ENCODE results near the gene C3. TPM values are rescaled to one million over a fixed set of nuclear protein-coding genes. Genes with fewer than 3 reads are reported as not detected.
A peak's percentile ranks its signal among the peaks of the same experiment; 100 is the strongest.

Gene C3
- total RNA-seq, 2 experiments from 2014 or later: not detected

DNA sequence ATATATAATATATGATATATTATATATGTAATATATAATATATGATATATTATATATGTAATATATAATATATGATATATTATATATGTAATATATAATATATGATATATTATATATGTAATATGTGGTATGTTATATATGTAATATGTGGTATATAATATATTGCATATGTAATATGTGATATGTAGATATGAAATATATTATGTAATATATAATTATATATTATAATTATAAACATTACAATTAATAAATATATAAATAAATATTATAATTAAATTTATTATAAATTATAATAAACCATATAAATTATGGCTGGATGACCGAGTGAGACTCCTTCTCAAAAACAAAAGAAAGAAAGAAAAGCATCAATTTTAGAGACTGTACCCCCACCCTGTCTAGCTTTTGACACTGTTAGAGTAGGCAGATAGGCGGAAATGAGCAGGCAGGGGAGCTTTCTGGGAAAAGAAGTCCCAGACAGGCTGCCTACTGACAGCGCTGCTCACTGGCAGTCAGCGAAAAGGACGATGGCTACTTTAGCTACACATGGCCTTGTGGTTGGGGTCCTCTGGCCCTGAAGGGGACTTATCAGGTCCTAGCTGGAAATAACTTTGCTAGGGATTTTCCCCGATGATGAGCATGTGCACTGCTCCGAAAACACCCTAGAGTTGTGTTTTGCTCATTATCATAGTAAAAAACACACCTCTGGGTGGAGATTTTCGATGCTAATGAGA, 19.7 kb downstream of the C3 start:
- Mint-ChIP-seq H3K4me3 (no peak overlapping the region), H3K4me1 (peaks cover 4% of the 10 kb centered on the region), H3K36me3 (ENCODE audit: low read depth) (no peaks in the 10 kb centered on the region), H3K27ac (no peak overlapping the region), H3K9me3 (peaks cover 2% of the 10 kb centered on the region), H3K27me3 (no peaks in the 10 kb centered on the region)
- CTCF ChIA-PET: no interaction called here
- POLR2A ChIA-PET: no interaction called here
- DNase-seq: no peak

DNA sequence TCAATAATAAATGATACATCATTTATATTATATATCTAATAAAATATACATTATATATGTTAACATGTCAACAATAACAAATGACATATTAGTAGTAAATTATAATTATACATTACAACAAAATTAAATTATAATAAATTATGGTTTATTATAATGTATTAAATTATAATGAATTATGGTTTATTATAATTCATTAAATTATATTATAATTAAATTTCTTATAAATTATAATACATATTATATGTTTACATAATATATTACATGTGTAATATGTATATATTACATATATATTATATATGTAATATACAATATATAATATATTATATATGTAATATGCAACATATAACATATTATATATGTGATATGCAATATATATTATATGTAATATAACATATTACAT, 20.5 kb downstream of the C3 start:
- DNase-seq: no peak
- H3K27ac Mint-ChIP-seq: no peak overlapping the region
- peaks cover 4% of the 10 kb centered on the region for H3K4me1 Mint-ChIP-seq
- no peaks in the 10 kb centered on the region for H3K27me3 Mint-ChIP-seq
- no peak overlapping the region for H3K4me3 Mint-ChIP-seq
- H3K9me3 Mint-ChIP-seq: peaks cover 2% of the 10 kb centered on the region
- ChIA-PET POLR2A (no interaction called here), CTCF (no interaction called here)
- H3K36me3 Mint-ChIP-seq (ENCODE audit: low read depth): no peaks in the 10 kb centered on the region

DNA sequence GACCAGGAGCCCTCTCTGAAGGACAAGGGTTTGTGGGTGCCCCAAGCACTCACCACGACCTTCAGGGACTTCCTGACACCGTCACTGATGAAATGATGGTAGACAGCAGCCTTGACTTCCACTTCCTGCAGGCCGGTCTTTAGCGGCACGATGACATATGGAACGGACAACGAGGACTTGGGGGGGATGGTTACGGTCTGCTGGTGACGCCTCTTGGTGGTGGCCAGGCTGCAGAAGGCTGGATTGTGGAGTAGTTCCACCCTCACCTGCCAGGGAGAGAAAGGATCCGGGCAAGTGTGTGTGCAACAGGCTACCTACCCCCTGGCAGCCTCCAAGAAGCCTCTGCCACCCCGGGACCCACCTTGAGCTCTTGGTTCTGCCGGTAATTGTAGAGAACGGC, 23.2 kb downstream of the C3 start:
- Mint-ChIP-seq H3K9me3 (peaks cover 2% of the 10 kb centered on the region), H3K36me3 (ENCODE audit: low read depth) (no peaks in the 10 kb centered on the region), H3K27me3 (no peaks in the 10 kb centered on the region), H3K27ac (no peak overlapping the region), H3K4me1 (peaks cover 4% of the 10 kb centered on the region), H3K4me3 (no peak overlapping the region)
- ChIA-PET CTCF (no interaction called here), POLR2A (no interaction called here)
- DNase-seq: no peak

DNA sequence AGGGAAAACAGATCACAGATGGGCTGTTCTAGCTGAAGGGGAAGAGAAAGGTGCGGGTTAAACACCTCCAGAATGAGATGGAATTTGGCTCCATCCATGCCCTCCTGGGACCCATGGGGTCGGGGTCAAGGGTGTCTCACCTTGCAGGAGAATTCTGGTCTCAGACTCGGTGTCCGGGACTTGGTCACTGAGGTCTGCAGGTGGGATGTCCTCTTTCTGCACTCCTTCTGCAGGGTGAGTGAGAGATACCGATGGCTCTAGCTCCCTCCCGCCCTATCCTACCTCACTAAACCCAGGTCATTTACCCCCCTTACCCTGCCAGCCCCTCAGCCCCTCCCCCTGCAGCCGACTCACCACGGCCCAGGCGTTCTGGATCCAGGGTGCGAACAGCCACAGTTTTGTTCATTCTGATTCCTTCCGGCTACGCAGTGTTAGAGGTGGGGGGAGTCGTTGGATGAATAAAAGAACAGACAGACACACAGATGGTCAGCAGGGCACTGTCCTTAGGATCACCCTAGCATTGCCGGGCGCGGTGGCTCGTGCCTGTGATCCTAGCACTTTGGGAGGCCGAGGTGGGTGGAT, 24.1 kb downstream of the C3 start:
- Mint-ChIP-seq H3K4me3 (no peak overlapping the region), H3K4me1 (peaks cover 4% of the 10 kb centered on the region), H3K9me3 (peaks cover 2% of the 10 kb centered on the region), H3K36me3 (ENCODE audit: low read depth) (no peaks in the 10 kb centered on the region), H3K27ac (no peak overlapping the region), H3K27me3 (no peaks in the 10 kb centered on the region)
- CTCF ChIA-PET: interaction anchor here (0.7 to 1.5 kb wide), 3 partner anchors 15 to 42 kb away, joined by 3 read pairs; no protein-coding TSS in a partner anchor
- no peak for DNase-seq
- POLR2A ChIA-PET: interaction anchor here (0.6 kb wide), 1 partner anchor 26 kb away, joined by 4 read pairs; no protein-coding TSS in a partner anchor

DNA sequence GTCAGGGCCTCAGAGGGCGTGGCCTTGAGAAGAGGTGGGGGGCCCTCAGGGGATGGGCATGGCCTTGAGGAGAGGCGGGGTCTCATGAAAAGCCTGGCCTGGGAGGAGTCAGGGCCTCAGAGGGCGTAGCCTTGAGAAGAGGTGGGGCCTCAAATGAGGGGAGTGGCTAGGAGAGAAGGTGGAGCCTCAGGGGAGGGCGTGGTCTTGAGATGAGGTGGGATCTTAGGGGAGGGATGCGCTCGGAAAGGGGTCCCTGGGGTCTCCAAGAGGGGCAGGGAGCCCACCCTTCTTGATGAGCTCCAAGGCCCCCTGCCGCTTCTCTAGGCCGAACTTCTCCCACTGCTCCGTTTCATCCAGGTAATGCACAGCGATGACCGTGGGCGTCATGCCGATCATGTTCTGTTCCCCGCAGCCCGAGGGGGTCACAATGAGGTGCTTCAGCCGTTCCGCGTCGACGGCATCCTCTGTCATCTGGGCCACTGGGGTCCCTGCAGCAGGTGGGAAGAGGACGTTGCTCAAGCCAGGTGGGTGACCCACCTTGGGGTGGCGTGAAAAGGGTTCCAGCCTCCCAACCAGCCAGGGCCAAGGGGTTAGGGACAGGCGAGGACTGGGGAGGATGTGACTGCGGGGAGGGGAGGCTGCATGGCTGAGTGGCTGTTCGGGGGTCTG, 26.2 kb downstream of the C3 start:
- Mint-ChIP-seq H3K36me3 (ENCODE audit: low read depth) (no peaks in the 10 kb centered on the region), H3K27ac (no peak overlapping the region)
- POLR2A ChIA-PET: no interaction called here

DNA sequence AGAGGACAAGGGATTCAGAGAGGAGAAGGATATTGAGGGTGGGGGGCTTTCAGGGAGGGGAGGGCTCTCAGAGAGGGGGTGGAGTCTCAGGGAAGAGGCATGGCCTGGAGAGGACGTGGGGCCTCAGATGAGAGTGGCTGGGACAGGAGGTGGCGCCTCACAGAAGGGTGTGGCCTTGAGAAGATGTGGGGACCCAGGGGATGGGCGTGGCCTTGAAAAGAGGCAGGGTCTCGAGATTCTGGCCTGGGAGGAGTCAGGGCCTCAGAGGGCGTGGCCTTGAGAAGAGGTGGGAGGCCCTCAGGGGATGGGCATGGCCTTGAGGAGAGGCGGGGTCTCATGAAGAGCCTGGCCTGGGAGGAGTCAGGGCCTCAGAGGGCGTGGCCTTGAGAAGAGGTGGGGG, 26.8 kb downstream of the C3 start:
- CTCF ChIA-PET: interaction anchor here (0.8 kb wide), 1 partner anchor 21 kb away, joined by 3 read pairs; no protein-coding TSS in a partner anchor
- POLR2A ChIA-PET: no interaction called here
- H3K27ac Mint-ChIP-seq: no peak overlapping the region
- peaks cover 4% of the 10 kb centered on the region for H3K4me1 Mint-ChIP-seq
- no peaks in the 10 kb centered on the region for H3K36me3 Mint-ChIP-seq (ENCODE audit: low read depth)
- DNase-seq: no peak
- H3K9me3 Mint-ChIP-seq: peaks cover 3% of the 10 kb centered on the region
- H3K27me3 Mint-ChIP-seq: no peaks in the 10 kb centered on the region
- no peak overlapping the region for H3K4me3 Mint-ChIP-seq

More for the DNA sequence above, 26.2 kb downstream of the C3 start:
- H3K9me3 Mint-ChIP-seq: no peaks in the 10 kb centered on the region
- H3K27me3 Mint-ChIP-seq: no peaks in the 10 kb centered on the region
- H3K4me1 Mint-ChIP-seq: peaks cover 4% of the 10 kb centered on the region
- H3K4me3 Mint-ChIP-seq: no peak overlapping the region
- no peak for DNase-seq
- CTCF ChIA-PET: no interaction called here

DNA sequence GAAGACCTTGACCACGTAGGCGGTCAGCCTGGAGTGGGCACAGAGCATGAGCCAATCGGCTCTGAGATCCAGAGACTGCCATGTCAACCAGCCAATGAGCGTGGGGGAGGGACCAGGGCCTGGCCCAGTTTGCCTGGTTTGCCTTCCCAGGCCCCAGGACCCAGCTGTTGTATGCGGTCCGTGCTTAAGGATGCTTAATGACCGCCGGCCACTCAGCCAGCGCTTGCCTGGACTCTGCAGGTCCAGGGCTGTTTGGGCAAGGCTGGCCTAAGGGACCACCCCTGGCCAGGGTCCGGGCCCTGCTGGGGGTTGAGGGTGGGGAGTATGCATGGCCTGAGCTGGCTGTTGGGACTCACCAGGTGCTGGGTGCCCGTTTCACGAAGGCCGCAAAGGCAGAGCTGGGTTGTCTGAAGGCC, 27.4 kb downstream of the C3 start:
- Mint-ChIP-seq H3K9me3 (peaks cover 5% of the 10 kb centered on the region), H3K27me3 (no peaks in the 10 kb centered on the region), H3K4me3 (no peak overlapping the region), H3K36me3 (ENCODE audit: low read depth) (no peaks in the 10 kb centered on the region), H3K4me1 (peaks cover 4% of the 10 kb centered on the region), H3K27ac (no peak overlapping the region)
- ChIA-PET POLR2A (no interaction called here), CTCF (interaction anchor here (0.8 kb wide), 1 partner anchor 21 kb away, joined by 3 read pairs; no protein-coding TSS in a partner anchor)
- no peak for DNase-seq

DNA sequence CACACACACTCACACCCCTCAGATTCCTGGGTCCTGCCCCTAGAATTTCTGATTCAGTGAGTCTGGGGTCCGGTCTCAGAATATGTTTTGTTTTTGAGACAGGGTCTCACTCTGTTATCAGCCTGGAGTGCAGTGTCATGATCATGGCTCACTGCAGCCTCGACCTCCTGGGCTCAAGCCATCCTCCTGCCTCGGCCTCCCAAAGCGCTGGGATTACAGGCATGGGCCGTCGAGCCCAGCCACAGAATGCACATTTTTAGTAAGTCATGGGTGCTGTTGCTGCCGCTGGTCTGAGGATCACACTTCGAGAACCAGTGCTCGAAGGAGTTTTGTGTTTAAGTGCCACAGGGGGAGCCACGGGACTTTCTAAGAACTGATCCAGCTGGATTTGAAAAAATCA, 28.4 kb downstream of the C3 start:
- ChIA-PET POLR2A (no interaction called here), CTCF (no interaction called here)
- Mint-ChIP-seq H3K36me3 (ENCODE audit: low read depth) (no peaks in the 10 kb centered on the region), H3K27me3 (no peaks in the 10 kb centered on the region), H3K27ac (peak overlapping the region; percentile 3), H3K4me3 (no peak overlapping the region), H3K4me1 (peaks cover under 1% of the 10 kb centered on the region), H3K9me3 (peaks cover 5% of the 10 kb centered on the region)
- DNase-seq: no peak

DNA sequence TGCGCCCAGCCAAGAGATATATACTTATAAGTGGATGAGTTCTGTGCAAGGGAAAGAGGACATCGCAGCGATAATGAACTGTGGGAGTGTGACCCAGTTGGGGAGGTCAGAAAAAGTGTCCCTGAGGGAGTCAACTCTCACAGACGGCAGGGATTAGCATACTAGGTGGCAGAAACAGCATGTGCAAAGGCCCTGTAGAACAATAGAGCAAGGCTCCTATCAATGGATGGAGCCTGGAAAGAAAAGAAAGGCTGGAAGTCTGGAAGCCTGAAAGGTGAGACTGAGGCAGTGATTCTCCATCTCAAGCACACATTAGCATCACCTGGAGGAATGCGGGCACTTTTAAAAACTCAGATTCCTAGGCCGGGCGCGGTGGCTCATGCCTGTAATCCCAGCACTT, 29.1 kb downstream of the C3 start:
- POLR2A ChIA-PET: no interaction called here
- Mint-ChIP-seq H3K4me3 (no peak overlapping the region), H3K27ac (no peak overlapping the region), H3K36me3 (ENCODE audit: low read depth) (no peaks in the 10 kb centered on the region), H3K9me3 (peaks cover 5% of the 10 kb centered on the region), H3K4me1 (no peaks in the 10 kb centered on the region), H3K27me3 (no peaks in the 10 kb centered on the region)
- CTCF ChIA-PET: no interaction called here
- DNase-seq: no peak

DNA sequence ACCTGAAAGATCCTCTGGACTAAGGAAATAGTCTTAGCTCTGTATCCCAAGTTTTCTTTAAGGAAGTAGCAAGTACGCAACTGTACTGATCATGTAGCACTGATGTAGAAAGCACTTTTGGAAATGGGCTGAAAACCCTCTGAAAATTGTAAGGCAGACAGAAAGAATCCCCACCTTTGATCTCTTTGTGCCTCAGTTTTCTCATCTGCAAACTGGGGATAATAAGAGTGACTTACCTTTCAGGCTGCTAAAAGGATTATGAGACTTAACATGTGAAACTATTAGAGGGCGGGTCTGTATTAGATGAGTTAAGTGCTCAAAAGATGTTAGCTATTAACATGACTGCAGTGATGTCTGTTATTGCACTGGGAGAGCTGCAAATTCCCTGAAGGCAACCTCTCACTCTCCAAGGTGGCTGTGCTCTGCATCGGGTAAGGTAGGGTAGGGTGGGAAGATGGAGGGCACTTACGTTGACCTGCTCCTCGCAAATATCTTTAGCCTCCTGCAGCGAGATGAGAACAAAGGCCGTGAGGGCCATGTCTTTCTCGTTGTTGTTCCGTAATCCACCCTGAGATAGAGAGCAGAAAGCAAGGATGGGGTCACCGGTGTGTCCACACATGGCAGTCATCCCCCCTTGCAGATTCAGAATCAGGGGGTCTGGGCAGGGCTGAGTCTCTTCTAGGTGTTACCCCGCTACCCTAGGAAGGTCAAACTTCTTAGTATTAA, 30.1 kb downstream of the C3 start:
- no peak overlapping the region for H3K4me3 Mint-ChIP-seq
- POLR2A ChIA-PET: no interaction called here
- H3K9me3 Mint-ChIP-seq: peaks cover 5% of the 10 kb centered on the region
- H3K4me1 Mint-ChIP-seq: no peaks in the 10 kb centered on the region
- H3K27ac Mint-ChIP-seq: no peak overlapping the region
- DNase-seq: no peak
- H3K36me3 Mint-ChIP-seq (ENCODE audit: low read depth): no peaks in the 10 kb centered on the region
- CTCF ChIA-PET: interaction anchor here (0.6 kb wide), 1 partner anchor 177 kb away, joined by 3 read pairs; no protein-coding TSS in a partner anchor
- no peaks in the 10 kb centered on the region for H3K27me3 Mint-ChIP-seq

DNA sequence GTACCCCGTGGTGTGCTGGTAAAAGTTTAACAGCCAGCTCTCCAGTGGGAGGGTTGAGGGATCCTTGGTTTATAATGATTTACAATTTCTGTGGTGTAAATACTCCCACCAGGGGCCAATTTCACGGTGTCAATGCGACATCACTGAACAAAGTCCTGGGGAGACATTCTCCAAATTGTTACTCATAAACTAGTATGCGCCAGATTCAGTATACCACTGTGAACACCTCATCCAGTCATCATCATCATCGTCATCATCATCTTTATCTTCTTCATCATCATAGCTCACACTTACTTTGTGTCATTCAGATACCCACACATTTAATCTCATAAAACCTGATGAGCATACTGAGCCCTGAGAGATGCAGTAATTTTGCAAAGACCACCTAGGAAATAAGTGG, 33.3 kb downstream of the C3 start:
- peaks cover 5% of the 10 kb centered on the region for H3K9me3 Mint-ChIP-seq
- CTCF ChIA-PET: no interaction called here
- H3K4me1 Mint-ChIP-seq: no peaks in the 10 kb centered on the region
- DNase-seq: no peak
- H3K4me3 Mint-ChIP-seq: no peak overlapping the region
- no peak overlapping the region for H3K27ac Mint-ChIP-seq
- POLR2A ChIA-PET: no interaction called here
- no peaks in the 10 kb centered on the region for H3K36me3 Mint-ChIP-seq (ENCODE audit: low read depth)
- H3K27me3 Mint-ChIP-seq: peaks cover 6% of the 10 kb centered on the region

DNA sequence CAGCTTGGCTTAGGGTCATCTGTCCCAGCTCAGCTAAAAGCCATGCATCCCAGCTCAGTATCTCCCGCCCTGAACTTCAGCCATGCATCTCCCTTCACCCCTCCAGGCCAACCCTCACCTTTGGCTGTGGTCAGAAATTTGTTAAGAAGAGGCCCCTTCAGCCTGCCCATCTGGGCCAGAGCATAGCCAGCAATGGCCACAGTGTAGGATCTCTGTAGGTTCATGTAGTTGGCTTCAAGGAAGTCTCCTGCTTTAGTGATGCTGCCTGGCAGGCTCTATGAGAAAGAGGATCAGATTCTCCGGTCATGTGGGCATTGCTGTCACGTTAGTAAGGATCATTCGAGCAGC, 33.8 kb downstream of the C3 start:
- DNase-seq: no peak
- Mint-ChIP-seq H3K27me3 (peaks cover 8% of the 10 kb centered on the region), H3K27ac (no peak overlapping the region), H3K9me3 (peaks cover 5% of the 10 kb centered on the region), H3K4me3 (no peak overlapping the region), H3K4me1 (no peaks in the 10 kb centered on the region), H3K36me3 (ENCODE audit: low read depth) (no peaks in the 10 kb centered on the region)
- POLR2A ChIA-PET: no interaction called here
- CTCF ChIA-PET: interaction anchor here (0.9 kb wide), 1 partner anchor 17 kb away, joined by 3 read pairs; no protein-coding TSS in a partner anchor
